ENCODE measurements around the gene SIRT6. TPM values are rescaled to one million over a fixed set of nuclear protein-coding genes. Genes with fewer than 3 reads are reported as not detected.
"Not testable (repeated sequence)": the region's sequence is repeated elsewhere in the genome, so short reads cannot be mapped to it uniquely, and the experiment has no call there.

SIRT6 gene
- polyA plus RNA-seq, 1 donor from 2014 or later, result 42.8 TPM

DNA sequence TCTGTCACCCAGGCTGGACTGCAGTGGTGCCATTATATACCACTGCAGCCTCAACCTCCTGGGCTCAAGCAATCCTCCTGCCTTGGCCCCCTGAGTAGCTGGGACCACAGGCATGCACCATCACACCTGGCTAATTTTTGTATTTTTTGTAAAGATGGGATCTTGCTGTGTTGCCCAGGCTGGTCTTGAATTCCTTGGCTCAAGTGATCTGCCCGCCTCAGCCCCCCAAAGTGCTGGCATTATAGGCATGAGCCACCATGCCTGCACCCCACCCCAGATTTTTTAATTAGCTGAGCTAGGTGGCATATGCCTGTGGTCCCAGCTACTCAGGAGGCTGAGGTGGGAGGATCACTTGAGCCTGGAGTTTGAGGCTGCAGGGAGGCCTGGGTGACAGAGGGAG, 39.4 kb downstream of the SIRT6 start:
- not testable (repeated sequence) for H3K36me3 ChIP-seq (ENCODE audit: insufficient read depth, low read length); H3K9me3 ChIP-seq (ENCODE audit: low read length); H3K4me3 ChIP-seq (ENCODE audit: low read length); H3K9me2 ChIP-seq (ENCODE audit: insufficient read depth, low read length); H2AFZ ChIP-seq (ENCODE audit: low read depth, low read length); H4K20me1 ChIP-seq (ENCODE audit: insufficient read depth); H3F3A ChIP-seq (ENCODE audit: insufficient read depth, low read length, poor library complexity, severe bottlenecking); H3K79me2 ChIP-seq (replicated peaks; ENCODE audit: insufficient read depth, low read length); H3K4me2 ChIP-seq (ENCODE audit: low read length); H3K27ac ChIP-seq (ENCODE audit: low read length); H3K9ac ChIP-seq (ENCODE audit: low read length); H3K27me3 ChIP-seq (ENCODE audit: insufficient read depth, low read depth, low read length)

DNA sequence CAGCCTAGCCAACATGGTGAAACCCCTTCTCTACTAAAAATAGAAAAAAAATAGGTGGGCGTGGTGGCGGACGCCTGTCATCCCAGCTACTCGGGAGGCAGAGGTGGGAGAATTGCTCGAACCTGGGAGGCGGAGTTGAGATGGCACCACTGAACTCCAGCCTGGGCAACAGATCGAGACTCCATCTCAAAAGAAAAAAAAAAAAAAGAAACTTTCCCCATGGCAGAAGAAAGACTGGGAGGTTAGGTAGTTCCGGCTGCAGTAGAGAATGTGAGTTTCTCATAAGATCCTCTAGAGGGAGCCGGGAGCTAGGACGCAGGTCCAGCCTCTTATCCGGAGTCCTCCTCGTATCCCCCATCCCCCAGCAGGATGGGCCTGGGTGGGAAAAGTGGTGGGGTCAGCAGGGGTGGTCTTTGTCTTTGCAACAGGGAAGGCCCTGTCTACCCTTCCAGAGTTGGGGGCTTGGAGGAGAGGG, 42.1 kb downstream of the SIRT6 start:
- H4K20me1 ChIP-seq (ENCODE audit: insufficient read depth), result no peaks in the 10 kb centered on the region
- TF ChIP-seq RAD21 (conservative IDR thresholded peaks at IDR 0.05) (peak; percentile 50), MXI1 (conservative IDR thresholded peaks at IDR 0.05; ENCODE audit: poor library complexity, severe bottlenecking) (no peak), EP300 (conservative IDR thresholded peaks at IDR 0.05; ENCODE audit: poor library complexity, severe bottlenecking) (no peak), SMC3 (conservative IDR thresholded peaks at IDR 0.05; ENCODE audit: poor library complexity) (peak; percentile 38)
- TF ChIP-seq, protein P1, sequence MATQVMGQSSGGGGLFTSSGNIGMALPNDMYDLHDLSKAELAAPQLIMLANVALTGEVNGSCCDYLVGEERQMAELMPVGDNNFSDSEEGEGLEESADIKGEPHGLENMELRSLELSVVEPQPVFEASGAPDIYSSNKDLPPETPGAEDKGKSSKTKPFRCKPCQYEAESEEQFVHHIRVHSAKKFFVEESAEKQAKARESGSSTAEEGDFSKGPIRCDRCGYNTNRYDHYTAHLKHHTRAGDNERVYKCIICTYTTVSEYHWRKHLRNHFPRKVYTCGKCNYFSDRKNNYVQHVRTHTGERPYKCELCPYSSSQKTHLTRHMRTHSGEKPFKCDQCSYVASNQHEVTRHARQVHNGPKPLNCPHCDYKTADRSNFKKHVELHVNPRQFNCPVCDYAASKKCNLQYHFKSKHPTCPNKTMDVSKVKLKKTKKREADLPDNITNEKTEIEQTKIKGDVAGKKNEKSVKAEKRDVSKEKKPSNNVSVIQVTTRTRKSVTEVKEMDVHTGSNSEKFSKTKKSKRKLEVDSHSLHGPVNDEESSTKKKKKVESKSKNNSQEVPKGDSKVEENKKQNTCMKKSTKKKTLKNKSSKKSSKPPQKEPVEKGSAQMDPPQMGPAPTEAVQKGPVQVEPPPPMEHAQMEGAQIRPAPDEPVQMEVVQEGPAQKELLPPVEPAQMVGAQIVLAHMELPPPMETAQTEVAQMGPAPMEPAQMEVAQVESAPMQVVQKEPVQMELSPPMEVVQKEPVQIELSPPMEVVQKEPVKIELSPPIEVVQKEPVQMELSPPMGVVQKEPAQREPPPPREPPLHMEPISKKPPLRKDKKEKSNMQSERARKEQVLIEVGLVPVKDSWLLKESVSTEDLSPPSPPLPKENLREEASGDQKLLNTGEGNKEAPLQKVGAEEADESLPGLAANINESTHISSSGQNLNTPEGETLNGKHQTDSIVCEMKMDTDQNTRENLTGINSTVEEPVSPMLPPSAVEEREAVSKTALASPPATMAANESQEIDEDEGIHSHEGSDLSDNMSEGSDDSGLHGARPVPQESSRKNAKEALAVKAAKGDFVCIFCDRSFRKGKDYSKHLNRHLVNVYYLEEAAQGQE (IDR thresholded peaks at IDR 0.05; ENCODE audit: borderline replicate concordance), result no peak
- TF ChIP-seq, protein P2, sequence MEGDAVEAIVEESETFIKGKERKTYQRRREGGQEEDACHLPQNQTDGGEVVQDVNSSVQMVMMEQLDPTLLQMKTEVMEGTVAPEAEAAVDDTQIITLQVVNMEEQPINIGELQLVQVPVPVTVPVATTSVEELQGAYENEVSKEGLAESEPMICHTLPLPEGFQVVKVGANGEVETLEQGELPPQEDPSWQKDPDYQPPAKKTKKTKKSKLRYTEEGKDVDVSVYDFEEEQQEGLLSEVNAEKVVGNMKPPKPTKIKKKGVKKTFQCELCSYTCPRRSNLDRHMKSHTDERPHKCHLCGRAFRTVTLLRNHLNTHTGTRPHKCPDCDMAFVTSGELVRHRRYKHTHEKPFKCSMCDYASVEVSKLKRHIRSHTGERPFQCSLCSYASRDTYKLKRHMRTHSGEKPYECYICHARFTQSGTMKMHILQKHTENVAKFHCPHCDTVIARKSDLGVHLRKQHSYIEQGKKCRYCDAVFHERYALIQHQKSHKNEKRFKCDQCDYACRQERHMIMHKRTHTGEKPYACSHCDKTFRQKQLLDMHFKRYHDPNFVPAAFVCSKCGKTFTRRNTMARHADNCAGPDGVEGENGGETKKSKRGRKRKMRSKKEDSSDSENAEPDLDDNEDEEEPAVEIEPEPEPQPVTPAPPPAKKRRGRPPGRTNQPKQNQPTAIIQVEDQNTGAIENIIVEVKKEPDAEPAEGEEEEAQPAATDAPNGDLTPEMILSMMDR (IDR thresholded peaks at IDR 0.05; ENCODE audit: poor library complexity, severe bottlenecking), result peak; percentile 57
- no peak overlapping the region for H3K27ac ChIP-seq (ENCODE audit: low read length)
- no peaks in the 10 kb centered on the region for H3K79me2 ChIP-seq (replicated peaks; ENCODE audit: insufficient read depth, low read length)
- no peaks in the 10 kb centered on the region for H3F3A ChIP-seq (ENCODE audit: insufficient read depth, low read length, poor library complexity, severe bottlenecking)
- no peaks in the 10 kb centered on the region for H3K9me2 ChIP-seq (ENCODE audit: insufficient read depth, low read length)
- no peak overlapping the region for H2AFZ ChIP-seq (ENCODE audit: low read depth, low read length)
- H3K9ac ChIP-seq (ENCODE audit: low read length), result no peak overlapping the region
- H3K27me3 ChIP-seq (ENCODE audit: insufficient read depth, low read depth, low read length), result no peaks in the 10 kb centered on the region
- no peak overlapping the region for H3K4me3 ChIP-seq (ENCODE audit: low read length)
- no peak overlapping the region for H3K4me2 ChIP-seq (ENCODE audit: low read length)
- no peaks in the 10 kb centered on the region for H3K9me3 ChIP-seq (ENCODE audit: low read length)
- H3K36me3 ChIP-seq (ENCODE audit: insufficient read depth, low read length), result no peaks in the 10 kb centered on the region

DNA sequence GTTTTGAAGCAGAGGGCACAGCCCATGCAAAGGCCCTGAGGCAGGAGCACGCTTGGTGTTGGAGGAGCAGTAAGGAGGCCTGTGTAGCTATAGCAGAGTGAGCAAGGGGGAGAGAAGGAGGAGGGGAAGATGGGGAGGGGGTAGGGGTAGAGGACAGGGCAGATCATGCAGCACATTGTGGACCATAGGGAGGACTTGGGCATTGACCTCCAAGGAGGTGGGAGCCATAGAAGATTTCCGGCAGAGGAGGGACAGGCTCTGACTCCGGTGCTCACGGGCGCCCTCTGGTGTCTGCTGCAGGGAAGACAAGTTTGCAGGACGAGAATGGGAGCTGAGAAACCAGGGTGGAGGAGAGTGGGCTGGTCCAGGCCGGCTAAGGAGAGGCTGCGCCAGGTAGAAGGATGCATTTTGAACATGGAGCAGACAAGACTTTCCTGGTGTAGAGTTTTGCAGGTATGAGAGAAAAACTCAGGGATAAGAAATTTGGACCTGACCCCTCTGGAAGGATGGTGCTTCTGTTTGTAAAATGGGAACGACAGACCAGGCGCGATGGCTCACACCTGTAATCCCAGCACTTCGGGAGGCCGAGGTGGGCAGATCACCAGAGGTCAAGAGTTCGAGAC, 42.6 kb downstream of the SIRT6 start:
- no peak overlapping the region for H3K4me3 ChIP-seq (ENCODE audit: low read length)
- H3K9ac ChIP-seq (ENCODE audit: low read length), result no peak overlapping the region
- no peak overlapping the region for H3K4me2 ChIP-seq (ENCODE audit: low read length)
- no peaks in the 10 kb centered on the region for H3K9me3 ChIP-seq (ENCODE audit: low read length)
- no peaks in the 10 kb centered on the region for H3K79me2 ChIP-seq (replicated peaks; ENCODE audit: insufficient read depth, low read length)
- H3K27me3 ChIP-seq (ENCODE audit: insufficient read depth, low read depth, low read length), result no peaks in the 10 kb centered on the region
- H2AFZ ChIP-seq (ENCODE audit: low read depth, low read length), result no peak overlapping the region
- H3K27ac ChIP-seq (ENCODE audit: low read length), result no peak overlapping the region
- no peaks in the 10 kb centered on the region for H4K20me1 ChIP-seq (ENCODE audit: insufficient read depth)
- no peak for TF ChIP-seq MXI1 (conservative IDR thresholded peaks at IDR 0.05; ENCODE audit: poor library complexity, severe bottlenecking)
- TF ChIP-seq EP300 (conservative IDR thresholded peaks at IDR 0.05; ENCODE audit: poor library complexity, severe bottlenecking), result no peak
- no peak for TF ChIP-seq SMC3 (conservative IDR thresholded peaks at IDR 0.05; ENCODE audit: poor library complexity)
- TF ChIP-seq, protein P1 (IDR thresholded peaks at IDR 0.05; ENCODE audit: borderline replicate concordance), result no peak
- TF ChIP-seq TAF1 (IDR thresholded peaks at IDR 0.05; ENCODE audit: low read depth), result no peak
- no peaks in the 10 kb centered on the region for H3K9me2 ChIP-seq (ENCODE audit: insufficient read depth, low read length)
- H3K36me3 ChIP-seq (ENCODE audit: insufficient read depth, low read length), result no peaks in the 10 kb centered on the region
- no peaks in the 10 kb centered on the region for H3F3A ChIP-seq (ENCODE audit: insufficient read depth, low read length, poor library complexity, severe bottlenecking)
